Activated T-cell treated with anti-CD3 and anti-CD28 coated beads for 1 hour (primary cell): ENCODE measurements around the gene MRPL9.
A peak's percentile ranks its signal among the peaks of the same experiment; 100 is the strongest.

Experiments used
- DNase-seq: peaks from one replicate; pipeline ENCODE4 v3.0.0-alpha.2; 2020; ENCODE audit warnings: low read depth

MRPL9 gene

GRCh38 chr1:151733126-151733525 lies 30.2 kb downstream of the MRPL9 start:
- no peak for DNase-seq

- DNase-seq: no peak
Measured at GRCh38 chr1:151729966-151730291, 33.4 kb downstream of the MRPL9 start.

- DNase-seq: no peak
Measured at GRCh38 chr1:151729157-151729965, 33.9 kb downstream of the MRPL9 start.

GRCh38 chr1:151728151-151729054 lies 34.9 kb downstream of the MRPL9 start:
- DNase-seq: no peak

GRCh38 chr1:151723726-151724370 lies 39.4 kb downstream of the MRPL9 start:
- no peak for DNase-seq

GRCh38 chr1:151721788-151722510 lies 41.3 kb downstream of the MRPL9 start:
- no peak for DNase-seq

GRCh38 chr1:151720974-151721787 lies 42.1 kb downstream of the MRPL9 start, which contains the start of gene RIIAD1:
TSS of gene RIIAD1 (plus strand) at chr1:151721522. CDS start at chr1:151721537, 15 bp downstream.
- peak; percentile 22 for DNase-seq

- no peak for DNase-seq
Measured at GRCh38 chr1:151720554-151720953, 42.7 kb downstream of the MRPL9 start.

- DNase-seq: no peak
Measured at GRCh38 chr1:151720125-151720524, 43.2 kb downstream of the MRPL9 start.

- no peak for DNase-seq
Measured at GRCh38 chr1:151718666-151719065, 44.6 kb downstream of the MRPL9 start.

GRCh38 chr1:151718011-151718431 lies 45.3 kb downstream of the MRPL9 start:
- no peak for DNase-seq

- no peak for DNase-seq
Measured at GRCh38 chr1:151716771-151717631, 46.3 kb downstream of the MRPL9 start, which contains the start of gene CELF3. TSS of gene CELF3 (minus strand) at chr1:151716803. CDS start at chr1:151716020, 783 bp downstream.

- DNase-seq: no peak
Measured at GRCh38 chr1:151716405-151716762, 46.9 kb downstream of the MRPL9 start.

GRCh38 chr1:151715726-151716404 lies 47.4 kb downstream of the MRPL9 start:
- no peak for DNase-seq

GRCh38 chr1:151714820-151715725 lies 48.2 kb downstream of the MRPL9 start:
- DNase-seq: no peak

GRCh38 chr1:151713874-151714273 lies 49.4 kb downstream of the MRPL9 start:
- DNase-seq: no peak

GRCh38 chr1:151713044-151713443 lies 50.3 kb downstream of the MRPL9 start:
- no peak for DNase-seq

- no peak for DNase-seq
Measured at GRCh38 chr1:151711951-151712350, 51.3 kb downstream of the MRPL9 start.
